Breast epithelium (tissue), 4 donors: ENCODE results near the gene GABRR2. TPM values are rescaled to one million over a fixed set of nuclear protein-coding genes. Genes with fewer than 3 reads are reported as not detected.

ENCODE experiments used
- DNase-seq, 2 donors: peaks; one replicate each; pipeline ENCODE4 v3.0.0-alpha.2; 2019; ENCODE audit warnings: low spot score in 2 of 2
- H3K27ac ChIP-seq, 2 donors: fragments of 200-600 bp; sonication (generic) in 1 of 2; one replicate each; pipeline ENCODE4 v1.5.1; 2016 to 2019; ENCODE audit warnings: mild to moderate bottlenecking in 1 of 2
- H3K27me3 ChIP-seq, 2 donors: fragments of 200-600 bp; sonication (generic) in 1 of 2; one replicate each; pipeline versions ENCODE4 v1.5.1 to v1.6.0; 2017 to 2019; ENCODE audit warnings: control low read depth in 1 of 2, mild to moderate bottlenecking in 1 of 2
- H3K36me3 ChIP-seq: fragments of 200-600 bp; one replicate; pipeline ENCODE4 v1.5.1; 2019
- H3K4me1 ChIP-seq, 2 donors: fragments of 200-600 bp; sonication (generic); one replicate each; pipeline ENCODE4 v1.5.1; 2016 to 2019; ENCODE audit warnings: control low read depth in 1 of 2
- H3K4me3 ChIP-seq, 3 donors: fragments of 200-600 bp; sonication (generic); 1 replicate in 2 of 3; 2 replicates in 1 of 3; pipeline ENCODE4 v1.5.1; 2016 to 2019; ENCODE audit warnings: mild to moderate bottlenecking in 3 of 3, moderate library complexity in 2 of 3
- H3K9me3 ChIP-seq, 2 donors: fragments of 200-600 bp; sonication (generic) in 1 of 2; one replicate each; pipeline ENCODE4 v1.5.1; 2016 to 2019; ENCODE audit warnings: control low read depth in 1 of 2
- CTCF ChIP-seq, 3 donors: fragments of 450-650 bp; IDR thresholded peaks; one replicate each; pipeline ENCODE4 v1.5.1; 2016 to 2017; ENCODE audit warnings: antibody characterized with exemption in 3 of 3, mild to moderate bottlenecking in 3 of 3, moderate library complexity in 3 of 3
- POLR2A ChIP-seq: fragments of 450-650 bp; IDR thresholded peaks from one replicate; pipeline ENCODE4 v1.6.1; 2016; ENCODE audit warnings: antibody characterized with exemption, mild to moderate bottlenecking, moderate library complexity
- POLR2AphosphoS5 ChIP-seq, 3 donors: sonication (generic); formaldehyde crosslinking; IDR thresholded peaks; one replicate each; pipeline ENCODE4 v1.6.1; 2017; ENCODE audit warnings: antibody characterized with exemption in 3 of 3
- intact Hi-C: fragments of 100-400 bp; cut with DNase I; formaldehyde crosslinking; loops from one replicate; pipeline ENCODE4 v1.15.1; 2023; ENCODE audit warnings: low total_unique reads
- total RNA-seq, 3 donors: library from RNA; depleted of rRNA; stranded (reverse); fragments of >200 nt; gene quantifications; one replicate each; pipeline ENCODE4 v1.1.0, GENCODE V29; 2016

Gene GABRR2
- total RNA-seq, 3 donors from 2014 or later, result 0.32 to 3.3 (median 2.3) TPM

DNA sequence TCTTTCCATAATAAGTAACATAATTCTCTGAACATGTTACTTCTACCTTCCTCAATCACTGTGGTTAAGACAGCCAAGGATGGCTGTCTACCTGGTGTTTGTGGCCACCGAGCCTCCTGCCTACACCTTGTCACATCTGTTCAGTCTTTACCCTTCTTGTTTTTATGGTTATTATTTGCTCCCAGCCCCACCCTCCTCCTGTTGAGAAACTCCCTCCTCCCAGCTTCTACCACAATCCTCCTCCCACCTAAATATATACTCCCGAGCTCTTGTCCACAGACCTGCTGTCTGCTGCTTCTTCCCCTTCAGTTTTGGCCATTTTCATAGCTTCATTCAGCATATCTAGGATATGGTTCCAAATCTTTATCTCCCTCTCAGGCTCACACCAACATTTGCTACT is 62.2 kb downstream of the GABRR2 start:
- TF ChIP-seq CTCF (IDR thresholded peaks at IDR 0.05) (no peak), POLR2AphosphoS5 (IDR thresholded peaks at IDR 0.05) (no peak), POLR2A (no peak)
- no peaks in the 10 kb centered on the region for H3K36me3 ChIP-seq
- no peak for DNase-seq
- no peaks in the 10 kb centered on the region for H3K9me3 ChIP-seq
- H3K4me3 ChIP-seq, result no peak overlapping the region
- intact Hi-C loops, result no loop called here
- H3K27me3 ChIP-seq, result no peaks in the 10 kb centered on the region
- no peak overlapping the region for H3K27ac ChIP-seq
- no peaks in the 10 kb centered on the region for H3K4me1 ChIP-seq

- intact Hi-C loops, result no loop called here
- H3K9me3 ChIP-seq, result no peaks in the 10 kb centered on the region
- H3K27me3 ChIP-seq, result no peaks in the 10 kb centered on the region
- H3K4me1 ChIP-seq, result no peaks in the 10 kb centered on the region
- no peak overlapping the region for H3K4me3 ChIP-seq
- DNase-seq, result no peak
- no peaks in the 10 kb centered on the region for H3K36me3 ChIP-seq
- TF ChIP-seq CTCF (IDR thresholded peaks at IDR 0.05), result no peak
- no peak overlapping the region for H3K27ac ChIP-seq
Measured at GRCh38 chr6:89251976-89252375, 63.1 kb downstream of the GABRR2 start.

- H3K4me1 ChIP-seq, result no peaks in the 10 kb centered on the region
Measured at GRCh38 chr6:89251170-89251569, 63.9 kb downstream of the GABRR2 start.

DNA sequence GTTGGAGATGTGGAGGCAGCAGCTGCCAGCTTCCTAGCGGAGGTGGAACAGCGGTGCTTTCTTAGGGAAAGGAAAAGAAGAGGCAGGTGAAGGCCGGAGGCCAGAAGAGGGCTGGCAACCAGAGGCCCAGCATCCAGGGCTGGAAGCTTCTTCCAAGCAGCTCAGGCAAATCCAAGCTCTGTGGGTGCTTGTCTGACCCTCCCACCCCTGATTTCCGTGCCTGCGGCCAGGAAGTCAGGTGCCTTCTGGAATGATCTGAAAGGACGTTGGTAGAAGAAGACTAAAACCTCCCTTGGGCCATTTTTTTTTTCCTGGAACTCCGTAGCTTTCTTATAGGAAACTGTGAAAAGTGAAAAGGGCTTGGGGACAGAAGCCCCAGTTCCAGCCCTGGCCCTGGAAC is 64.9 kb downstream of the GABRR2 start:
- Histone ChIP-seq H3K27ac (no peak overlapping the region), H3K4me1 (no peaks in the 10 kb centered on the region), H3K27me3 (no peaks in the 10 kb centered on the region), H3K9me3 (no peaks in the 10 kb centered on the region), H3K4me3 (no peak overlapping the region), H3K36me3 (no peaks in the 10 kb centered on the region)
- TF ChIP-seq CTCF (IDR thresholded peaks at IDR 0.05) (no peak), POLR2AphosphoS5 (IDR thresholded peaks at IDR 0.05) (no peak), POLR2A (no peak)
- intact Hi-C loops, result no loop called here
- DNase-seq, result no peak

More at GRCh38 chr6:89251170-89251569, 63.9 kb downstream of the GABRR2 start:
- Histone ChIP-seq H3K36me3 (no peaks in the 10 kb centered on the region), H3K4me3 (no peak overlapping the region), H3K9me3 (no peaks in the 10 kb centered on the region), H3K27ac (no peak overlapping the region), H3K27me3 (no peaks in the 10 kb centered on the region)
- TF ChIP-seq POLR2A (no peak), CTCF (IDR thresholded peaks at IDR 0.05) (no peak), POLR2AphosphoS5 (IDR thresholded peaks at IDR 0.05) (no peak)
- intact Hi-C loops, result no loop called here
- no peak for DNase-seq

GRCh38 chr6:89244241-89244985 is 70.7 kb downstream of the GABRR2 start:
- Histone ChIP-seq H3K9me3 (no peaks in the 10 kb centered on the region), H3K4me1 (no peaks in the 10 kb centered on the region), H3K27ac (no peak overlapping the region), H3K27me3 (no peaks in the 10 kb centered on the region), H3K36me3 (no peaks in the 10 kb centered on the region), H3K4me3 (no peak overlapping the region)
- DNase-seq, result no peak
- intact Hi-C loops, result loop anchor here (10.0 kb wide), 1 partner anchor 260 kb away; no protein-coding TSS in a partner anchor
- TF ChIP-seq POLR2A, result no peak
- no peak for TF ChIP-seq POLR2AphosphoS5 (IDR thresholded peaks at IDR 0.05)
- TF ChIP-seq CTCF (IDR thresholded peaks at IDR 0.05), result no peak
